H1 (cell line): ENCODE measurements around the gene SPI1. TPM values are rescaled to one million over a fixed set of nuclear protein-coding genes. Genes with fewer than 3 reads are reported as not detected.

ENCODE experiments used
- CTCF ChIA-PET: fragments of 300-600 bp; sonication (Branson Sonifier 250); formaldehyde crosslinking; loops from one replicate; lab custom pipeline; 2021; ENCODE audit not compliant: partially characterized antibody; lab: Charles Lee
- POLR2A ChIA-PET: fragments of 300-600 bp; sonication (Branson Sonifier 250); formaldehyde crosslinking; loops from one replicate; lab custom pipeline; 2021; ENCODE audit warnings: inconsistent platforms; ENCODE audit not compliant: partially characterized antibody; lab: Charles Lee
- DNase-seq, 2 experiments: peaks; one replicate each; pipeline versions ENCODE4 v3.0.0 to v3.0.0-alpha.2; 2010 to 2022; ENCODE audit warnings: low spot score in 2 of 2, low read depth in 1 of 2, mixed read lengths in 1 of 2
- FAIRE-seq: peaks from 2 replicates; lab custom pipeline; 2011; peaks lifted over from hg19 to GRCh38; lab: Jason Lieb, UNC
- H2AFZ ChIP-seq: 2 replicates; pipeline ENCODE4 v1.8.1; 2012; ENCODE audit warnings: low read length, inconsistent platforms
- H2AK5ac ChIP-seq: 2 replicates; pipeline ENCODE4 v1.6.1; 2013; ENCODE audit warnings: low read depth, low read length
- H2BK120ac ChIP-seq: replicated peaks from 2 replicates; pipeline ENCODE3; 2013; ENCODE audit warnings: low read depth, low read length, inconsistent platforms
- H2BK12ac ChIP-seq: 2 replicates; pipeline ENCODE4 v1.6.1; 2013; ENCODE audit warnings: low read depth, low read length
- H2BK15ac ChIP-seq: 2 replicates; pipeline ENCODE4 v1.6.1; 2013; ENCODE audit warnings: low read length
- H2BK20ac ChIP-seq: 2 replicates; pipeline ENCODE4 v1.6.1; 2013; ENCODE audit warnings: low read length
- H2BK5ac ChIP-seq: 2 replicates; pipeline ENCODE4 v1.6.1; 2013; ENCODE audit warnings: low read depth, low read length
- H3K14ac ChIP-seq: 2 replicates; pipeline ENCODE4 v1.6.1; 2013; ENCODE audit warnings: inconsistent platforms; ENCODE audit not compliant: insufficient read length
- H3K18ac ChIP-seq: 2 replicates; pipeline ENCODE4 v1.6.1; 2013; ENCODE audit warnings: low read length; ENCODE audit errors: extremely low read depth
- H3K23ac ChIP-seq: 2 replicates; pipeline ENCODE4 v1.6.1; 2013; ENCODE audit warnings: inconsistent platforms; ENCODE audit not compliant: insufficient read length
- H3K23me2 ChIP-seq: 2 replicates; pipeline ENCODE4 v1.6.1; 2013; ENCODE audit warnings: low read depth, low read length
- H3K27ac ChIP-seq: 2 replicates; pipeline ENCODE4 v1.6.1; 2011; ENCODE audit warnings: low read depth, low read length, inconsistent platforms
- H3K27me3 ChIP-seq, 4 experiments: replicated peaks in 1 of 4; 1 replicate in 1 of 4; 2 replicates in 3 of 4; pipeline versions ENCODE4 v1.6.1 to v1.8.1; 2011 to 2013; ENCODE audit warnings: low read length in 3 of 4, mild to moderate bottlenecking in 3 of 4, inconsistent platforms in 2 of 4, mixed read lengths in 2 of 4, moderate library complexity in 1 of 4; ENCODE audit not compliant: control insufficient read depth in 3 of 4, insufficient read depth in 3 of 4; ENCODE audit errors: extremely low read depth in 1 of 4
- H3K36me3 ChIP-seq, 4 experiments: 2 replicates each; pipeline versions ENCODE4 v1.6.1 to v1.8.1; 2011 to 2013; ENCODE audit warnings: mild to moderate bottlenecking in 4 of 4, low read length in 3 of 4, moderate library complexity in 2 of 4, control low read depth in 1 of 4, inconsistent platforms in 1 of 4; ENCODE audit not compliant: insufficient read depth in 4 of 4, control insufficient read depth in 2 of 4
- H3K4ac ChIP-seq: replicated peaks from 2 replicates; pipeline ENCODE3; 2013; ENCODE audit warnings: low read length, low read depth, mixed read lengths, inconsistent platforms; ENCODE audit not compliant: insufficient read length
- H3K4me1 ChIP-seq, 4 experiments: replicated peaks in 1 of 4; 1 replicate in 1 of 4; 2 replicates in 3 of 4; pipeline versions ENCODE4 v1.6.1 to v1.8.1; 2011 to 2013; ENCODE audit warnings: low read length in 3 of 4, inconsistent platforms in 2 of 4, mixed read lengths in 1 of 4; ENCODE audit not compliant: insufficient read depth in 4 of 4, control insufficient read depth in 3 of 4
- H3K4me2 ChIP-seq, 2 experiments: 2 replicates each; pipeline versions ENCODE4 v1.6.1 to v1.8.1; 2011 to 2013; ENCODE audit warnings: low read depth in 2 of 2, low read length in 2 of 2, control low read depth in 1 of 2, inconsistent platforms in 1 of 2, mild to moderate bottlenecking in 1 of 2; ENCODE audit not compliant: insufficient read depth in 1 of 2
- H3K4me3 ChIP-seq, 4 experiments: fragments of 200-600, 300-600 bp in 1 of 4; sonication (generic), shearing (Covaris generic), sonication (Bioruptor Twin) in 1 of 4; 2 replicates each; pipeline versions ENCODE4 v1.5.1 to v1.8.1; 2011 to 2016; ENCODE audit warnings: low read length in 4 of 4, low read depth in 3 of 4, control low read depth in 2 of 4, inconsistent platforms in 2 of 4, mild to moderate bottlenecking in 2 of 4, mixed read lengths in 1 of 4, moderate library complexity in 1 of 4; ENCODE audit not compliant: insufficient read depth in 2 of 4; ENCODE audit errors: extremely low read depth in 1 of 4
- H3K56ac ChIP-seq: replicated peaks from 2 replicates; pipeline ENCODE3; 2013; ENCODE audit warnings: low read depth, mild to moderate bottlenecking, mixed read lengths, low read length, inconsistent platforms; ENCODE audit not compliant: insufficient read length
- H3K79me1 ChIP-seq: 2 replicates; pipeline ENCODE4 v1.6.1; 2013; ENCODE audit warnings: low read depth, low read length, control low read depth
- H3K79me2 ChIP-seq, 2 experiments: 2 replicates each; pipeline versions ENCODE4 v1.6.1 to v1.8.1; 2012 to 2013; ENCODE audit warnings: low read length in 2 of 2, mild to moderate bottlenecking in 2 of 2, inconsistent platforms in 1 of 2; ENCODE audit not compliant: insufficient read depth in 2 of 2, control insufficient read depth in 1 of 2
- H3K9ac ChIP-seq, 4 experiments: replicated peaks in 1 of 4; 1 replicate in 1 of 4; 2 replicates in 3 of 4; pipeline versions ENCODE4 v1.6.1 to v1.8.1; 2011 to 2013; ENCODE audit warnings: low read depth in 3 of 4, low read length in 3 of 4, control low read depth in 2 of 4, mild to moderate bottlenecking in 2 of 4, moderate library complexity in 2 of 4, inconsistent platforms in 1 of 4; ENCODE audit errors: extremely low read depth in 1 of 4
- H3K9me3 ChIP-seq, 2 experiments: 2 replicates each; pipeline versions ENCODE4 v1.6.1 to v1.8.1; 2012 to 2013; ENCODE audit warnings: mild to moderate bottlenecking in 2 of 2, moderate library complexity in 2 of 2, control low read depth in 1 of 2, inconsistent platforms in 1 of 2, low read depth in 1 of 2, low read length in 1 of 2, mixed read lengths in 1 of 2; ENCODE audit not compliant: insufficient read depth in 2 of 2
- H4K20me1 ChIP-seq, 2 experiments: replicated peaks in 1 of 2; 2 replicates each; pipeline versions ENCODE3 to v1.8.1; 2011 to 2013; ENCODE audit warnings: inconsistent platforms in 2 of 2, low read length in 2 of 2, mild to moderate bottlenecking in 1 of 2; ENCODE audit not compliant: insufficient read depth in 2 of 2, control insufficient read depth in 1 of 2
- H4K5ac ChIP-seq: 2 replicates; pipeline ENCODE4 v1.6.1; 2013; ENCODE audit warnings: low read length, low read depth, mixed read lengths, inconsistent platforms; ENCODE audit not compliant: insufficient read length
- H4K8ac ChIP-seq: 2 replicates; pipeline ENCODE4 v1.8.0; 2013; ENCODE audit warnings: mild to moderate bottlenecking, moderate library complexity, low read length, inconsistent platforms; ENCODE audit not compliant: insufficient read depth; ENCODE audit errors: extremely low read depth
- H4K91ac ChIP-seq: replicated peaks from 2 replicates; pipeline ENCODE3; 2013; ENCODE audit warnings: low read length, mixed read lengths, inconsistent platforms; ENCODE audit not compliant: insufficient read length
- CEBPB ChIP-seq: IDR thresholded peaks from 2 replicates; pipeline ENCODE4 v1.6.1; 2012; ENCODE audit warnings: low read depth, low read length
- CTBP2 ChIP-seq: IDR thresholded peaks from 2 replicates; pipeline ENCODE4 v1.7.0; 2011; ENCODE audit warnings: borderline replicate concordance, mild to moderate bottlenecking, moderate library complexity, mixed read lengths, low read length; ENCODE audit not compliant: insufficient read depth, insufficient read length
- EGR1 ChIP-seq: IDR thresholded peaks from 2 replicates; pipeline ENCODE4 v1.6.1; 2011; ENCODE audit warnings: low read depth, low read length, borderline replicate concordance
- POU5F1 ChIP-seq: IDR thresholded peaks from 2 replicates; pipeline ENCODE4 v1.6.1; 2011; ENCODE audit warnings: low read depth, mild to moderate bottlenecking, low read length, moderate library complexity
- SP1 ChIP-seq: IDR thresholded peaks from 2 replicates; pipeline ENCODE4 v1.6.1; 2011; ENCODE audit warnings: low read depth, low read length
- SRF ChIP-seq: IDR thresholded peaks from 2 replicates; pipeline ENCODE4 v1.6.1; 2011; ENCODE audit warnings: mild to moderate bottlenecking, low read depth, low read length, moderate library complexity
- SUZ12 ChIP-seq: fragments of 200-600 bp; sonication (generic); IDR thresholded peaks from 2 replicates; pipeline ENCODE4 v1.6.1; 2012; ENCODE audit warnings: mild to moderate bottlenecking, inconsistent platforms, low read length, moderate library complexity, mixed read lengths
- polyA plus RNA-seq, 7 experiments: library from polyadenylated mRNA; depleted of rRNA in 3 of 7; stranded (reverse) in 5 of 7; unstranded in 2 of 7; fragments of >200 nt in 5 of 7; fragments of 200-250 nt in 2 of 7; gene quantifications; 1 replicate in 5 of 7; 2 replicates in 1 of 7; 4 replicates in 1 of 7; pipeline versions ENCODE4 v1.2.1 to v1.2.3, GENCODE V29; 2011 to 2013; ENCODE audit warnings: missing spikeins in 2 of 7, mixed read lengths in 2 of 7
- total RNA-seq: library from RNA; stranded (reverse); fragmentation: NEBNext Ultra II Directional; extraction: Animal tissue kit (Norgen Biotek cat#: 25700); gene quantifications from 2 replicates; pipeline ENCODE4 v1.2.1, GENCODE V29; 2021

SPI1 gene
- total and polyA plus RNA-seq, 2 of the 8 experiments (the other 6 are each of a cell fraction or from before 2014, with no cell fraction given), result 0.12 TPM; not detected in 1

GRCh38 chr11:47378836-47379170, 456 bp upstream of the SPI1 start:
- Histone ChIP-seq H3K79me2 (no peaks in the 10 kb centered on the region), H3K27ac (no peak overlapping the region), H4K5ac (no peak overlapping the region), H3K4ac (no peak overlapping the region), H3K36me3 (no peaks in the 10 kb centered on the region), H2BK5ac (no peak overlapping the region), H3K56ac (no peak overlapping the region), H4K91ac (no peak overlapping the region), H2BK12ac (0 out of 2 replicates have a peak overlapping the region, but pooled peaks have one; percentile 60), H3K4me3 (no peak overlapping the region), H4K20me1 (peaks cover 0 to 2% of the 10 kb centered on the region in 2 experiments), H3K23ac (no peak overlapping the region), H2AK5ac (no peak overlapping the region), H3K27me3 (no peaks in the 10 kb centered on the region), H2AFZ (peak overlapping the region; percentile 54; the same call in 1 of the 2 replicates), H4K8ac (peak overlapping the region; percentile 83; the same call in 1 of the 2 replicates), H2BK20ac (no peak overlapping the region), H3K4me2 (no peak overlapping the region), H3K14ac (no peak overlapping the region), H3K4me1 (peaks cover 0 to 5% (median 2%) of the 10 kb centered on the region in 4 experiments; a peak in 5 of 7 replicates), H3K18ac (no peak overlapping the region), H3K79me1 (no peaks in the 10 kb centered on the region), H3K9me3 (no peaks in the 10 kb centered on the region), H3K9ac (no peak overlapping the region; a peak in 2 of 7 replicates), H3K23me2 (peaks cover 9% of the 10 kb centered on the region; the same call in 1 of the 2 replicates), H2BK120ac (no peak overlapping the region), H2BK15ac (0 out of 2 replicates have a peak overlapping the region, but pooled peaks have one; percentile 81)
- ChIA-PET CTCF (interaction anchor here (1.0 to 2.9 kb wide), 3 partner anchors 10 to 54 kb away, joined by 3 to 8 read pairs (median 4); no protein-coding TSS in a partner anchor), POLR2A (interaction anchor here (0.8 to 1.4 kb wide), 3 partner anchors 24 to 39 kb away, joined by 3 to 4 read pairs (median 4); no protein-coding TSS in a partner anchor)
- DNase-seq, result no peak
- FAIRE-seq, result no peak
- TF ChIP-seq CTBP2 (no peak), SP1 (no peak), SUZ12 (no peak), SRF (no peak), CEBPB (no peak), EGR1 (no peak), POU5F1 (no peak)
